Measurements from ENCODE around the gene TSSK2.

Gene TSSK2

GRCh38 chr22:19133561-19133960, 2.5 kb downstream of the TSSK2 start:
- Histone ChIP-seq H3K9me3 (ENCODE audit: insufficient read depth, low read length) (no peaks in the 10 kb centered on the region), H3K79me2 (ENCODE audit: insufficient read depth, low read length) (no peaks in the 10 kb centered on the region), H3F3A (ENCODE audit: insufficient read depth) (no peaks in the 10 kb centered on the region), H2AFZ (ENCODE audit: low read depth, low read length, severe bottlenecking) (no peak overlapping the region), H3K4me3 (ENCODE audit: insufficient read depth, low read length, poor library complexity, severe bottlenecking) (no peak overlapping the region), H3K9ac (ENCODE audit: low read length) (no peak overlapping the region), H3K27me3 (ENCODE audit: low read length) (no peaks in the 10 kb centered on the region), H3K36me3 (ENCODE audit: low read length) (no peaks in the 10 kb centered on the region), H3K9me2 (replicated peaks; ENCODE audit: insufficient read depth, low read length) (no peaks in the 10 kb centered on the region), H4K20me1 (ENCODE audit: low read depth, low read length) (no peaks in the 10 kb centered on the region), H3K27ac (ENCODE audit: low read depth, low read length) (no peak overlapping the region), H3K4me2 (ENCODE audit: low read depth, low read length, poor library complexity, severe bottlenecking) (no peak overlapping the region)
- TF ChIP-seq, protein P1, sequence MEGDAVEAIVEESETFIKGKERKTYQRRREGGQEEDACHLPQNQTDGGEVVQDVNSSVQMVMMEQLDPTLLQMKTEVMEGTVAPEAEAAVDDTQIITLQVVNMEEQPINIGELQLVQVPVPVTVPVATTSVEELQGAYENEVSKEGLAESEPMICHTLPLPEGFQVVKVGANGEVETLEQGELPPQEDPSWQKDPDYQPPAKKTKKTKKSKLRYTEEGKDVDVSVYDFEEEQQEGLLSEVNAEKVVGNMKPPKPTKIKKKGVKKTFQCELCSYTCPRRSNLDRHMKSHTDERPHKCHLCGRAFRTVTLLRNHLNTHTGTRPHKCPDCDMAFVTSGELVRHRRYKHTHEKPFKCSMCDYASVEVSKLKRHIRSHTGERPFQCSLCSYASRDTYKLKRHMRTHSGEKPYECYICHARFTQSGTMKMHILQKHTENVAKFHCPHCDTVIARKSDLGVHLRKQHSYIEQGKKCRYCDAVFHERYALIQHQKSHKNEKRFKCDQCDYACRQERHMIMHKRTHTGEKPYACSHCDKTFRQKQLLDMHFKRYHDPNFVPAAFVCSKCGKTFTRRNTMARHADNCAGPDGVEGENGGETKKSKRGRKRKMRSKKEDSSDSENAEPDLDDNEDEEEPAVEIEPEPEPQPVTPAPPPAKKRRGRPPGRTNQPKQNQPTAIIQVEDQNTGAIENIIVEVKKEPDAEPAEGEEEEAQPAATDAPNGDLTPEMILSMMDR (IDR thresholded peaks at IDR 0.05; ENCODE audit: insufficient read depth, low read length, poor library complexity, severe bottlenecking): no peak
- no peak for TF ChIP-seq EZH2phosphoT487 (conservative IDR thresholded peaks at IDR 0.05; ENCODE audit: low read length)

GRCh38 chr22:19134176-19134831, 3.2 kb downstream of the TSSK2 start:
- Histone ChIP-seq H3K4me3 (ENCODE audit: insufficient read depth, low read length, poor library complexity, severe bottlenecking) (no peak overlapping the region), H3K9me3 (ENCODE audit: insufficient read depth, low read length) (no peaks in the 10 kb centered on the region), H3K9ac (ENCODE audit: low read length) (no peak overlapping the region), H2AFZ (ENCODE audit: low read depth, low read length, severe bottlenecking) (no peak overlapping the region), H3K9me2 (replicated peaks; ENCODE audit: insufficient read depth, low read length) (no peaks in the 10 kb centered on the region), H3F3A (ENCODE audit: insufficient read depth) (no peaks in the 10 kb centered on the region), H4K20me1 (ENCODE audit: low read depth, low read length) (no peaks in the 10 kb centered on the region), H3K27me3 (ENCODE audit: low read length) (no peaks in the 10 kb centered on the region), H3K79me2 (ENCODE audit: insufficient read depth, low read length) (no peaks in the 10 kb centered on the region), H3K36me3 (ENCODE audit: low read length) (no peaks in the 10 kb centered on the region), H3K4me2 (ENCODE audit: low read depth, low read length, poor library complexity, severe bottlenecking) (no peak overlapping the region), H3K27ac (ENCODE audit: low read depth, low read length) (no peak overlapping the region)
- TF ChIP-seq EZH2phosphoT487 (conservative IDR thresholded peaks at IDR 0.05; ENCODE audit: low read length): no peak
- TF ChIP-seq, protein P1 (IDR thresholded peaks at IDR 0.05; ENCODE audit: insufficient read depth, low read length, poor library complexity, severe bottlenecking): no peak

DNA sequence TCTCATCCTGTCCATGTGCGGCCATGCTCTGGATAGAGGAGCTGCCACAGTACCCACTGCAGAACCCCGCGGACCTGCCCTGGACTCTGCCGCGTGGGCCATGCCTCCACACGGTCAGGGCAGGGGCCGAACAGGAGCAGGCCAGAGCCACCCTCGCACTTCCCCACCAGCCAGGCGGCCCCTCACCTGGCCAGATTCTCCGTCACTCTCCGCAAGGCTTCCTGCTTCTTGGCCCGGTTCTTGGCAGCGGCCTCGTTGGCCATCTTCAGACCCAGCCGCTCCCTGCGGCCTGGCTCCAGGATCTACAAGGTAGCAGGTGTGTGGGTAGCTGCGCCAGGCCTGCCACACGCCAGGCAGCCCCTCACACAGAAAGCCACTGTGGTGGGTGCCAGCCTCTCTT, 3.8 kb downstream of the TSSK2 start:
- Histone ChIP-seq H3K4me3 (ENCODE audit: insufficient read depth, low read length, poor library complexity, severe bottlenecking) (no peak overlapping the region), H3K36me3 (ENCODE audit: low read length) (no peaks in the 10 kb centered on the region), H3K4me2 (ENCODE audit: low read depth, low read length, poor library complexity, severe bottlenecking) (no peak overlapping the region), H3K27ac (ENCODE audit: low read depth, low read length) (no peak overlapping the region), H3K79me2 (ENCODE audit: insufficient read depth, low read length) (no peaks in the 10 kb centered on the region), H2AFZ (ENCODE audit: low read depth, low read length, severe bottlenecking) (no peak overlapping the region), H3K27me3 (ENCODE audit: low read length) (no peaks in the 10 kb centered on the region), H3F3A (ENCODE audit: insufficient read depth) (no peaks in the 10 kb centered on the region), H3K9ac (ENCODE audit: low read length) (no peak overlapping the region), H3K9me2 (replicated peaks; ENCODE audit: insufficient read depth, low read length) (no peaks in the 10 kb centered on the region), H4K20me1 (ENCODE audit: low read depth, low read length) (no peaks in the 10 kb centered on the region), H3K9me3 (ENCODE audit: insufficient read depth, low read length) (no peaks in the 10 kb centered on the region)
- no peak for TF ChIP-seq EZH2phosphoT487 (conservative IDR thresholded peaks at IDR 0.05; ENCODE audit: low read length)
- TF ChIP-seq, protein P1 (IDR thresholded peaks at IDR 0.05; ENCODE audit: insufficient read depth, low read length, poor library complexity, severe bottlenecking): no peak

Data from SU-DHL-6 (cell line).